HL-60 (cell line): ENCODE results near the gene KSR1.

ENCODE experiments used
- GABPA ChIP-seq: IDR thresholded peaks from 2 replicates; pipeline ENCODE4 v1.6.1; 2012; ENCODE audit warnings: low read depth
- POLR2AphosphoS5 ChIP-seq: IDR thresholded peaks from 2 replicates; pipeline ENCODE4 v1.6.1; 2012; ENCODE audit warnings: low read depth
- TF ChIP-seq, protein P1 (sequence below): IDR thresholded peaks from one replicate; pipeline ENCODE4 v1.5.1; 2011; ENCODE audit warnings: low read length, control low read depth, inconsistent platforms; ENCODE audit not compliant: insufficient read depth
- TF ChIP-seq, protein P2 (sequence below): IDR thresholded peaks from 2 replicates; pipeline ENCODE4 v1.6.1; 2012; ENCODE audit warnings: low read depth; ENCODE audit not compliant: insufficient replicate concordance

DNA sequence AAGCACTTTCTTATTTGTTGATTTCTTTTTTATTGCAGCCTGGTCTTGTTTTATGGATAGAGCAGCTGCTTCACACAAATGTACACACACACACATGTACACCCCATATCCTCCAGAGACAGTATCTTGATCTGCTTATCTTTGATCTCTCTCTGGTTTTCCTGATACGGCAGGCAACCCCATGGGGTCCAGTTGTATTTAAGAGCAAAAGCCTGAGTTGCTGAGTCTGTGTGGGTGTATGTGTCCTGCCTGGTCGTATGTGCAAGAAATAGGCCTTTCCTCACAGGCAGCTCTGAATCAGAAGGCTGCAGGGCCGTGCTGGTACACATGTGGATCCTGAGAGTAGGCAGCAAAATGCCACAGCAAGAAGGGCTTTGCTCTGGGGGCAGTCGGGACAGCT lies 160.2 kb downstream of the KSR1 start:
- TF ChIP-seq POLR2AphosphoS5 (no peak), GABPA (no peak)
- TF ChIP-seq, protein P1, sequence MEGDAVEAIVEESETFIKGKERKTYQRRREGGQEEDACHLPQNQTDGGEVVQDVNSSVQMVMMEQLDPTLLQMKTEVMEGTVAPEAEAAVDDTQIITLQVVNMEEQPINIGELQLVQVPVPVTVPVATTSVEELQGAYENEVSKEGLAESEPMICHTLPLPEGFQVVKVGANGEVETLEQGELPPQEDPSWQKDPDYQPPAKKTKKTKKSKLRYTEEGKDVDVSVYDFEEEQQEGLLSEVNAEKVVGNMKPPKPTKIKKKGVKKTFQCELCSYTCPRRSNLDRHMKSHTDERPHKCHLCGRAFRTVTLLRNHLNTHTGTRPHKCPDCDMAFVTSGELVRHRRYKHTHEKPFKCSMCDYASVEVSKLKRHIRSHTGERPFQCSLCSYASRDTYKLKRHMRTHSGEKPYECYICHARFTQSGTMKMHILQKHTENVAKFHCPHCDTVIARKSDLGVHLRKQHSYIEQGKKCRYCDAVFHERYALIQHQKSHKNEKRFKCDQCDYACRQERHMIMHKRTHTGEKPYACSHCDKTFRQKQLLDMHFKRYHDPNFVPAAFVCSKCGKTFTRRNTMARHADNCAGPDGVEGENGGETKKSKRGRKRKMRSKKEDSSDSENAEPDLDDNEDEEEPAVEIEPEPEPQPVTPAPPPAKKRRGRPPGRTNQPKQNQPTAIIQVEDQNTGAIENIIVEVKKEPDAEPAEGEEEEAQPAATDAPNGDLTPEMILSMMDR, result no peak
- TF ChIP-seq, protein P2, sequence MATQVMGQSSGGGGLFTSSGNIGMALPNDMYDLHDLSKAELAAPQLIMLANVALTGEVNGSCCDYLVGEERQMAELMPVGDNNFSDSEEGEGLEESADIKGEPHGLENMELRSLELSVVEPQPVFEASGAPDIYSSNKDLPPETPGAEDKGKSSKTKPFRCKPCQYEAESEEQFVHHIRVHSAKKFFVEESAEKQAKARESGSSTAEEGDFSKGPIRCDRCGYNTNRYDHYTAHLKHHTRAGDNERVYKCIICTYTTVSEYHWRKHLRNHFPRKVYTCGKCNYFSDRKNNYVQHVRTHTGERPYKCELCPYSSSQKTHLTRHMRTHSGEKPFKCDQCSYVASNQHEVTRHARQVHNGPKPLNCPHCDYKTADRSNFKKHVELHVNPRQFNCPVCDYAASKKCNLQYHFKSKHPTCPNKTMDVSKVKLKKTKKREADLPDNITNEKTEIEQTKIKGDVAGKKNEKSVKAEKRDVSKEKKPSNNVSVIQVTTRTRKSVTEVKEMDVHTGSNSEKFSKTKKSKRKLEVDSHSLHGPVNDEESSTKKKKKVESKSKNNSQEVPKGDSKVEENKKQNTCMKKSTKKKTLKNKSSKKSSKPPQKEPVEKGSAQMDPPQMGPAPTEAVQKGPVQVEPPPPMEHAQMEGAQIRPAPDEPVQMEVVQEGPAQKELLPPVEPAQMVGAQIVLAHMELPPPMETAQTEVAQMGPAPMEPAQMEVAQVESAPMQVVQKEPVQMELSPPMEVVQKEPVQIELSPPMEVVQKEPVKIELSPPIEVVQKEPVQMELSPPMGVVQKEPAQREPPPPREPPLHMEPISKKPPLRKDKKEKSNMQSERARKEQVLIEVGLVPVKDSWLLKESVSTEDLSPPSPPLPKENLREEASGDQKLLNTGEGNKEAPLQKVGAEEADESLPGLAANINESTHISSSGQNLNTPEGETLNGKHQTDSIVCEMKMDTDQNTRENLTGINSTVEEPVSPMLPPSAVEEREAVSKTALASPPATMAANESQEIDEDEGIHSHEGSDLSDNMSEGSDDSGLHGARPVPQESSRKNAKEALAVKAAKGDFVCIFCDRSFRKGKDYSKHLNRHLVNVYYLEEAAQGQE, result no peak
